DOHH2 (cell line): Measurements from ENCODE around the gene PTGER2.

Experiments used
- CTCF ChIP-seq: fragments of 200-600 bp; sonication (generic); IDR thresholded peaks from one replicate; pipeline ENCODE4 v1.5.1; 2014; ENCODE audit warnings: antibody characterized with exemption, mild to moderate bottlenecking, low read depth, low read length; ENCODE audit not compliant: poor library complexity, severe bottlenecking
- EZH2phosphoT487 ChIP-seq: fragments of 200-600 bp; sonication (generic); IDR thresholded peaks from 2 replicates; pipeline ENCODE4 v1.6.1; 2017; ENCODE audit warnings: borderline replicate concordance, mild to moderate bottlenecking, antibody characterized with exemption, low read length, moderate library complexity, mixed read lengths

- TF ChIP-seq CTCF (no peak), EZH2phosphoT487 (no peak)
Measured at GRCh38 chr14:52296378-52296777, 17.7 kb upstream of the PTGER2 start.
